Inflammatory macrophage (primary cell): ENCODE results near the gene SCFD2.
"Not testable (repeated sequence)": the region's sequence is repeated elsewhere in the genome, so short reads cannot be mapped to it uniquely, and the experiment has no call there.

Source experiments
- DNase-seq, 2 donors: peaks; one replicate each; pipeline ENCODE4 v3.0.0-alpha.2; 2020 to 2022

SCFD2 gene

GRCh38 chr4:53007024-53007423 is 358.8 kb downstream of the SCFD2 start:
- DNase-seq = no peak

GRCh38 chr4:53005808-53006207 is 360.1 kb downstream of the SCFD2 start:
- peak; percentile 17 to 31 for DNase-seq

- DNase-seq = peak in 1 of 2 donors; percentile 21
Measured at GRCh38 chr4:53005149-53005546, 360.7 kb downstream of the SCFD2 start.

GRCh38 chr4:53004497-53005148 is 361.2 kb downstream of the SCFD2 start:
- DNase-seq = no peak

GRCh38 chr4:53003959-53004358 is 361.9 kb downstream of the SCFD2 start:
- DNase-seq = no peak

- DNase-seq = no peak
Measured at GRCh38 chr4:53000560-53000959, 365.3 kb downstream of the SCFD2 start.

GRCh38 chr4:52999626-53000025 is 366.2 kb downstream of the SCFD2 start:
- no peak for DNase-seq

- DNase-seq = no peak
Measured at GRCh38 chr4:52998413-52998812, 367.4 kb downstream of the SCFD2 start.

- DNase-seq = no peak
Measured at GRCh38 chr4:52997132-52997416, 368.8 kb downstream of the SCFD2 start.

GRCh38 chr4:52996261-52997131 is 369.4 kb downstream of the SCFD2 start:
- DNase-seq = no peak

- no peak for DNase-seq
Measured at GRCh38 chr4:52995360-52996030, 370.4 kb downstream of the SCFD2 start.

GRCh38 chr4:52994567-52994966 is 371.3 kb downstream of the SCFD2 start:
- DNase-seq = no peak

GRCh38 chr4:52993771-52994170 is 372.1 kb downstream of the SCFD2 start:
- DNase-seq = no peak

GRCh38 chr4:52992551-52992950 is 373.3 kb downstream of the SCFD2 start:
- DNase-seq = not testable (repeated sequence)

GRCh38 chr4:52991472-52991871 is 374.4 kb downstream of the SCFD2 start:
- peak; percentile 32 to 53 for DNase-seq

- no peak for DNase-seq
Measured at GRCh38 chr4:52990706-52991105, 375.2 kb downstream of the SCFD2 start.

- no peak for DNase-seq
Measured at GRCh38 chr4:52989865-52990264, 376.0 kb downstream of the SCFD2 start.

GRCh38 chr4:52987392-52988056 is 378.3 kb downstream of the SCFD2 start:
- no peak for DNase-seq

GRCh38 chr4:52984462-52984881 is 381.4 kb downstream of the SCFD2 start:
- no peak for DNase-seq

GRCh38 chr4:52983563-52984303 is 382.1 kb downstream of the SCFD2 start:
- DNase-seq = peak; percentile 53 to 57

- DNase-seq = no peak
Measured at GRCh38 chr4:52982946-52983340, 382.9 kb downstream of the SCFD2 start.

- peak; percentile 8 to 38 for DNase-seq
Measured at GRCh38 chr4:52982255-52982945, 383.5 kb downstream of the SCFD2 start.
